GM12801 (cell line): Measurements from ENCODE around the gene TMEM207.

Source experiments
- TF ChIP-seq, protein P1 (sequence below): IDR thresholded peaks from one replicate; pipeline ENCODE4 v1.5.1; 2011; ENCODE audit warnings: control low read depth; ENCODE audit not compliant: insufficient read length; ENCODE audit errors: extremely low read depth

TMEM207 gene

GRCh38 chr3:190449801-190450200 lies at the start of gene TMEM207:
Gene TMEM207 (minus strand): TSS chr3:190449901. CDS start chr3:190449809, 92 bp downstream.
- TF ChIP-seq, protein P1, sequence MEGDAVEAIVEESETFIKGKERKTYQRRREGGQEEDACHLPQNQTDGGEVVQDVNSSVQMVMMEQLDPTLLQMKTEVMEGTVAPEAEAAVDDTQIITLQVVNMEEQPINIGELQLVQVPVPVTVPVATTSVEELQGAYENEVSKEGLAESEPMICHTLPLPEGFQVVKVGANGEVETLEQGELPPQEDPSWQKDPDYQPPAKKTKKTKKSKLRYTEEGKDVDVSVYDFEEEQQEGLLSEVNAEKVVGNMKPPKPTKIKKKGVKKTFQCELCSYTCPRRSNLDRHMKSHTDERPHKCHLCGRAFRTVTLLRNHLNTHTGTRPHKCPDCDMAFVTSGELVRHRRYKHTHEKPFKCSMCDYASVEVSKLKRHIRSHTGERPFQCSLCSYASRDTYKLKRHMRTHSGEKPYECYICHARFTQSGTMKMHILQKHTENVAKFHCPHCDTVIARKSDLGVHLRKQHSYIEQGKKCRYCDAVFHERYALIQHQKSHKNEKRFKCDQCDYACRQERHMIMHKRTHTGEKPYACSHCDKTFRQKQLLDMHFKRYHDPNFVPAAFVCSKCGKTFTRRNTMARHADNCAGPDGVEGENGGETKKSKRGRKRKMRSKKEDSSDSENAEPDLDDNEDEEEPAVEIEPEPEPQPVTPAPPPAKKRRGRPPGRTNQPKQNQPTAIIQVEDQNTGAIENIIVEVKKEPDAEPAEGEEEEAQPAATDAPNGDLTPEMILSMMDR: no peak

DNA sequence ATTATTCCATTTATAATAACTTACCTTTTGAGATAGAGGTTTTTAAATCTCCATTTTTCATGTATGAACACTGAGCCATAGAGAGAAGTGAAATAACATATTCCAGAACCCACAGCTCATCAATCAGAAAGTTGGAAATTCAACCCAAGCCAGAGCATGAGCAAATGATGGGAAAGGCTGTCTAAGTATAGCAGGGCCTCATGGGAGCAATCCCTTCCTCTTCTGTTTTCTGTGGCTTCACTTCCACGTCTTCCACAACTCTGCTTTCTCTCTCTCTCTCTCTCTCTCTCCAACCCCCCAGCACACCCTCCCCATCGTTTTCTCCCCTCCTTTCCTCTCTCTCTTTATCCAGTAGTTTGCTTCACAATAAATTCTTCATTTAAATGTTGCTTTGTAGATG lies 49.4 kb upstream of the TMEM207 start:
- TF ChIP-seq, protein P1: no peak

DNA sequence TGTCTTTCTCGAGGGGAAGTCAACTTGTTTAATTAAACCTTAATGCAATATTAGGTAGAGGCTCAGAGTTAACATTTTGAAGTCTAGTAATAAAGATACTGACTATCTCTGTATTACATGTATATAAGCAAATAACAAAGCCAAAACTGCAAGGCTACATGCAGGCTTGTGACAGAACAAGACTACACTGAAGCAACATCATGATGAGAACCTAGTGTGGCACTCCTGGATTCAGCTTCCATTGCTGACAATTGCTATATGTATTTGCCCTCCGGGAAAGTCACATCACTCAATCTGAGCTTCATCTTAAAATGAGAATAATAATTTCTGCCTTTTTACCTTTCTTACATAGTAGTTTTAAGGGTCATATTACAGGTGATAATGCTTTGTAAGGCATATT lies 48.6 kb upstream of the TMEM207 start:
- TF ChIP-seq, protein P1: no peak

GRCh38 chr3:190497811-190498210 lies 48.1 kb upstream of the TMEM207 start:
- TF ChIP-seq, protein P1: no peak

GRCh38 chr3:190496859-190497258 lies 47.2 kb upstream of the TMEM207 start:
- TF ChIP-seq, protein P1: no peak

DNA sequence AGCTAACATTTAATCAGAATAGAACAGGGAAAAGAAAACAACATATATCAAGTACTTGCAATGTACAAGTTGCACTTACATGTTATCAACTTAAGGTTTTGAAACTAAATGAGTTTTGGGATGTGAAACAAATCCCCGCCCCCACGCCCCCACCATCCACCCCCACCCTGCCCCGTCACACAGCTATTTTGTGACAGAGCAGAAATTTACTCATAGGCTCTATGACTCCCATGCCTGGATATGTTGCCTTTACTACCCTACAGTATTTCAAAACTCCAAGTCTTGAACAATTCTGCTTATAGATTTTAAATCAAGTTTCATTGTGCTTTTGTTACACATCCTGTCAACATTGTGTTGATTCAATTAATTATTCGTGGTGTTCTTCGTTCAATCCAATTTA lies 46.1 kb upstream of the TMEM207 start:
- TF ChIP-seq, protein P1: no peak

DNA sequence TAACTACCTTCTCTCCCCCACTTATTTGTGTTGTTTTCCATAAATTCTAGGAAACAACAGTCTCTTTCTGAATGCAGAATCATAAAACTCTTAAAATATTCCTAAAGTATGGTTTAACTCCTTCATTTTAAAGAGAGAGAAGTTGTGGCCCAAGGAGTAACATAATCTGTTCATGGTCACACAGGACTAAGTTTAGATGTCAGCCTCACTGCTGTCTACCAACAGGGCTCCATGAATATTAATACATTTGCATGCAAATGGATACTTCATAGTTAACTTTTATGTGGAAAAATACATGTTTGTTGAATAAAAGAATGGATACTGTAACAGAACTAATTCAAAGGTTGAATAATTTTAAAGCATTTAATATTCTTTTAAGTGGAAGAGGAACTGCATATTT lies 45.7 kb upstream of the TMEM207 start:
- TF ChIP-seq, protein P1: no peak

DNA sequence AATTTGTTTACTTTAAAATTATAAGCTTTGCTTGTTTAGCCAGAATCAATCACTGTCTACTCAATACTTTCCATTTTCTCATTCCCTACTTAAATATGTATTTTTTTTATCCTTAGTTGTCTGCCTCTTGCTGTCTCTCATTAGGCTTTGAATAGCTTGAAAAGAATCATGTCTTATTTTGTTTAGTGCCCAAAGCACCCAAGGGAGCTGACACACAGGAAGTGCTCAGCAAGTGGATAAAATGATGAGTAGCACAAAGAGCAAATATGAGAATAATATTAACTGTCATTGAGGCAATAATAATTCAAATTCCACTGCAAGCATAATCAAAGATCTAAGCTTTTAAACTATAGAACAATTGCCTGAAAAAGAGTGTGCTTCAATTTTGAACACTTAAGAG lies 45.2 kb upstream of the TMEM207 start:
- TF ChIP-seq, protein P1: no peak
